ENCODE measurements around the gene ENTHD1. TPM values are rescaled to one million over a fixed set of nuclear protein-coding genes. Genes with fewer than 3 reads are reported as not detected.

ENTHD1 gene
- polyA plus RNA-seq, 1 donor from 2014 or later = not detected

DNA sequence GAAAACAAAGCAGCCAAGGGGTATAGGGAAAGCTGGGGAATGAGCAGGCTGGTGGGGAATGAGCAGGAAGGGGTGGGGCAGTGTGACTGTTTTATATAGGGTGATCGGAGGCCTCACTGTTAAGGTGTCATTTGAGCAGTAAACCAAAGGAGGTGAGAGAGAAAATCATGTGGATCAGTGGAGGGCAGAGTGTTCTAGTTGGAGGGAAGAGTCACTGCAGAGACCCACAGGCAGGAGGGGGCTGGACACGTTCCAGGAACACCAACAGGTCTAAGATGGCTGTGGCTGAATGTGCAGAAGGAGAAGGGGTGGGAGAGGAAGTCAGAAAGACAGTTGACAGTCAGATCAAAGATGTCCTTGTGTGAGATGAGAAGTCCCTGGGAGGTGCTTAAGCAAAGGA lies 103.8 kb downstream of the ENTHD1 start:
- Histone ChIP-seq H3K27ac (ENCODE audit: low read length) (no peak overlapping the region), H3F3A (ENCODE audit: insufficient read depth, low read length, poor library complexity, severe bottlenecking) (no peaks in the 10 kb centered on the region), H2AFZ (ENCODE audit: low read depth, low read length) (no peak overlapping the region), H3K9me3 (ENCODE audit: low read length) (no peaks in the 10 kb centered on the region), H3K36me3 (ENCODE audit: insufficient read depth, low read length) (no peaks in the 10 kb centered on the region), H3K4me3 (ENCODE audit: low read length) (no peak overlapping the region), H3K4me2 (ENCODE audit: low read length) (no peak overlapping the region), H3K27me3 (ENCODE audit: insufficient read depth, low read depth, low read length) (no peaks in the 10 kb centered on the region), H4K20me1 (ENCODE audit: insufficient read depth) (no peaks in the 10 kb centered on the region), H3K79me2 (replicated peaks; ENCODE audit: insufficient read depth, low read length) (no peaks in the 10 kb centered on the region), H3K9ac (ENCODE audit: low read length) (no peak overlapping the region), H3K9me2 (ENCODE audit: insufficient read depth, low read length) (no peaks in the 10 kb centered on the region)
- TF ChIP-seq POLR2AphosphoS5 (IDR thresholded peaks at IDR 0.05) (no peak), SMC3 (conservative IDR thresholded peaks at IDR 0.05; ENCODE audit: poor library complexity) (no peak), MXI1 (conservative IDR thresholded peaks at IDR 0.05; ENCODE audit: poor library complexity, severe bottlenecking) (no peak), EP300 (conservative IDR thresholded peaks at IDR 0.05; ENCODE audit: poor library complexity, severe bottlenecking) (no peak), TAF1 (IDR thresholded peaks at IDR 0.05; ENCODE audit: low read depth) (no peak), EZH2 (IDR thresholded peaks at IDR 0.05; ENCODE audit: borderline replicate concordance, insufficient read depth, low read length, poor library complexity, severe bottlenecking) (no peak), RAD21 (conservative IDR thresholded peaks at IDR 0.05) (no peak)
- TF ChIP-seq, protein P1, sequence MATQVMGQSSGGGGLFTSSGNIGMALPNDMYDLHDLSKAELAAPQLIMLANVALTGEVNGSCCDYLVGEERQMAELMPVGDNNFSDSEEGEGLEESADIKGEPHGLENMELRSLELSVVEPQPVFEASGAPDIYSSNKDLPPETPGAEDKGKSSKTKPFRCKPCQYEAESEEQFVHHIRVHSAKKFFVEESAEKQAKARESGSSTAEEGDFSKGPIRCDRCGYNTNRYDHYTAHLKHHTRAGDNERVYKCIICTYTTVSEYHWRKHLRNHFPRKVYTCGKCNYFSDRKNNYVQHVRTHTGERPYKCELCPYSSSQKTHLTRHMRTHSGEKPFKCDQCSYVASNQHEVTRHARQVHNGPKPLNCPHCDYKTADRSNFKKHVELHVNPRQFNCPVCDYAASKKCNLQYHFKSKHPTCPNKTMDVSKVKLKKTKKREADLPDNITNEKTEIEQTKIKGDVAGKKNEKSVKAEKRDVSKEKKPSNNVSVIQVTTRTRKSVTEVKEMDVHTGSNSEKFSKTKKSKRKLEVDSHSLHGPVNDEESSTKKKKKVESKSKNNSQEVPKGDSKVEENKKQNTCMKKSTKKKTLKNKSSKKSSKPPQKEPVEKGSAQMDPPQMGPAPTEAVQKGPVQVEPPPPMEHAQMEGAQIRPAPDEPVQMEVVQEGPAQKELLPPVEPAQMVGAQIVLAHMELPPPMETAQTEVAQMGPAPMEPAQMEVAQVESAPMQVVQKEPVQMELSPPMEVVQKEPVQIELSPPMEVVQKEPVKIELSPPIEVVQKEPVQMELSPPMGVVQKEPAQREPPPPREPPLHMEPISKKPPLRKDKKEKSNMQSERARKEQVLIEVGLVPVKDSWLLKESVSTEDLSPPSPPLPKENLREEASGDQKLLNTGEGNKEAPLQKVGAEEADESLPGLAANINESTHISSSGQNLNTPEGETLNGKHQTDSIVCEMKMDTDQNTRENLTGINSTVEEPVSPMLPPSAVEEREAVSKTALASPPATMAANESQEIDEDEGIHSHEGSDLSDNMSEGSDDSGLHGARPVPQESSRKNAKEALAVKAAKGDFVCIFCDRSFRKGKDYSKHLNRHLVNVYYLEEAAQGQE (IDR thresholded peaks at IDR 0.05; ENCODE audit: borderline replicate concordance) = no peak
- TF ChIP-seq, protein P2, sequence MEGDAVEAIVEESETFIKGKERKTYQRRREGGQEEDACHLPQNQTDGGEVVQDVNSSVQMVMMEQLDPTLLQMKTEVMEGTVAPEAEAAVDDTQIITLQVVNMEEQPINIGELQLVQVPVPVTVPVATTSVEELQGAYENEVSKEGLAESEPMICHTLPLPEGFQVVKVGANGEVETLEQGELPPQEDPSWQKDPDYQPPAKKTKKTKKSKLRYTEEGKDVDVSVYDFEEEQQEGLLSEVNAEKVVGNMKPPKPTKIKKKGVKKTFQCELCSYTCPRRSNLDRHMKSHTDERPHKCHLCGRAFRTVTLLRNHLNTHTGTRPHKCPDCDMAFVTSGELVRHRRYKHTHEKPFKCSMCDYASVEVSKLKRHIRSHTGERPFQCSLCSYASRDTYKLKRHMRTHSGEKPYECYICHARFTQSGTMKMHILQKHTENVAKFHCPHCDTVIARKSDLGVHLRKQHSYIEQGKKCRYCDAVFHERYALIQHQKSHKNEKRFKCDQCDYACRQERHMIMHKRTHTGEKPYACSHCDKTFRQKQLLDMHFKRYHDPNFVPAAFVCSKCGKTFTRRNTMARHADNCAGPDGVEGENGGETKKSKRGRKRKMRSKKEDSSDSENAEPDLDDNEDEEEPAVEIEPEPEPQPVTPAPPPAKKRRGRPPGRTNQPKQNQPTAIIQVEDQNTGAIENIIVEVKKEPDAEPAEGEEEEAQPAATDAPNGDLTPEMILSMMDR (IDR thresholded peaks at IDR 0.05; ENCODE audit: poor library complexity, severe bottlenecking) = no peak

- Histone ChIP-seq H3K27me3 (ENCODE audit: insufficient read depth, low read depth, low read length) (no peaks in the 10 kb centered on the region), H3K27ac (ENCODE audit: low read length) (no peak overlapping the region), H3K9ac (ENCODE audit: low read length) (no peak overlapping the region), H2AFZ (ENCODE audit: low read depth, low read length) (no peak overlapping the region), H3K36me3 (ENCODE audit: insufficient read depth, low read length) (no peaks in the 10 kb centered on the region), H3K9me3 (ENCODE audit: low read length) (no peaks in the 10 kb centered on the region), H3K79me2 (replicated peaks; ENCODE audit: insufficient read depth, low read length) (no peaks in the 10 kb centered on the region), H3K4me2 (ENCODE audit: low read length) (no peak overlapping the region), H3K9me2 (ENCODE audit: insufficient read depth, low read length) (no peaks in the 10 kb centered on the region), H3K4me3 (ENCODE audit: low read length) (no peak overlapping the region), H3F3A (ENCODE audit: insufficient read depth, low read length, poor library complexity, severe bottlenecking) (no peaks in the 10 kb centered on the region), H4K20me1 (ENCODE audit: insufficient read depth) (no peaks in the 10 kb centered on the region)
- TF ChIP-seq MXI1 (conservative IDR thresholded peaks at IDR 0.05; ENCODE audit: poor library complexity, severe bottlenecking) = no peak
- TF ChIP-seq, protein P2 (IDR thresholded peaks at IDR 0.05; ENCODE audit: poor library complexity, severe bottlenecking) = no peak
- TF ChIP-seq EZH2 (IDR thresholded peaks at IDR 0.05; ENCODE audit: borderline replicate concordance, insufficient read depth, low read length, poor library complexity, severe bottlenecking) = no peak
- no peak for TF ChIP-seq POLR2AphosphoS5 (IDR thresholded peaks at IDR 0.05)
Observed at GRCh38 chr22:39785232-39785631, 108.3 kb downstream of the ENTHD1 start.
